ENCODE results near the gene MON1B.

- no peak for TF ChIP-seq NFYB (CRISPR knock-in tag; conservative IDR thresholded peaks at IDR 0.05; ENCODE audit: low read depth)
- TF ChIP-seq ELF4 (CRISPR knock-in tag; IDR thresholded peaks at IDR 0.05; ENCODE audit: low read depth): no peak
These were observed 32.2 kb downstream of the MON1B start for GRCh38 chr16:77223184-77223583.

All from WTC11 (cell line).